Peyer's patch (tissue), 4 donors: Measurements from ENCODE around the gene TTC28. TPM values are rescaled to one million over a fixed set of nuclear protein-coding genes. Genes with fewer than 3 reads are reported as not detected.

Experiments
- DNase-seq, 3 donors: peaks; one replicate each; pipeline ENCODE4 v3.0.0-alpha.2; 2017 to 2019
- H3K27ac ChIP-seq, 4 donors: fragments of 200-600 bp; sonication (generic); one replicate each; pipeline ENCODE4 v1.5.1; 2016 to 2019
- H3K27me3 ChIP-seq, 2 donors: fragments of 200-600 bp; sonication (generic); one replicate each; pipeline ENCODE4 v1.5.1; 2019
- H3K36me3 ChIP-seq, 3 donors: fragments of 200-600 bp; sonication (generic); one replicate each; pipeline ENCODE4 v1.5.1; 2016 to 2019
- H3K4me1 ChIP-seq, 4 donors: fragments of 200-600 bp; sonication (generic); one replicate each; pipeline ENCODE4 v1.5.1; 2016 to 2019
- H3K4me3 ChIP-seq, 4 donors: fragments of 200-600 bp; sonication (generic); 1 replicate in 3 of 4; 2 replicates in 1 of 4; pipeline ENCODE4 v1.5.1; 2016 to 2019; ENCODE audit warnings: mild to moderate bottlenecking in 1 of 4
- H3K9me3 ChIP-seq, 4 donors: fragments of 200-600 bp; sonication (generic); one replicate each; pipeline ENCODE4 v1.5.1; 2016 to 2019; ENCODE audit warnings: mild to moderate bottlenecking in 1 of 4
- CTCF ChIP-seq, 6 experiments: fragments of 450-650 bp in 4 of 6; fragments of 200-600 bp in 2 of 6; sonication (generic) in 1 of 6; IDR thresholded peaks; one replicate each; pipeline ENCODE4 v1.5.1; 2017 to 2019; ENCODE audit warnings: antibody characterized with exemption in 6 of 6, mild to moderate bottlenecking in 3 of 6, moderate library complexity in 1 of 6
- POLR2A ChIP-seq, 2 donors: fragments of 450-650 bp; IDR thresholded peaks; one replicate each; pipeline ENCODE4 v1.5.1; 2017; ENCODE audit warnings: antibody characterized with exemption in 2 of 2, mild to moderate bottlenecking in 2 of 2, moderate library complexity in 2 of 2
- total RNA-seq, 4 donors: library from RNA; depleted of rRNA; stranded (reverse); fragments of >200 nt; gene quantifications; one replicate each; pipeline ENCODE4 v1.1.0, GENCODE V29; 2016

Gene TTC28
- total RNA-seq, 4 donors from 2014 or later: 9.1 to 46.4 (median 35.2) TPM

GRCh38 chr22:28594076-28594796 is 85.4 kb downstream of the TTC28 start:
- H3K4me1 ChIP-seq: no peaks in the 10 kb centered on the region
- H3K27me3 ChIP-seq: no peaks in the 10 kb centered on the region
- no peak for DNase-seq
- H3K36me3 ChIP-seq: no peaks in the 10 kb centered on the region
- no peak overlapping the region for H3K4me3 ChIP-seq
- no peak overlapping the region for H3K27ac ChIP-seq
- TF ChIP-seq POLR2A (IDR thresholded peaks at IDR 0.05): no peak
- no peaks in the 10 kb centered on the region for H3K9me3 ChIP-seq

- Histone ChIP-seq H3K27ac (no peak overlapping the region), H3K36me3 (no peaks in the 10 kb centered on the region), H3K9me3 (no peaks in the 10 kb centered on the region), H3K4me1 (no peaks in the 10 kb centered on the region), H3K27me3 (no peaks in the 10 kb centered on the region), H3K4me3 (no peak overlapping the region)
- TF ChIP-seq CTCF (IDR thresholded peaks at IDR 0.05) (no peak), POLR2A (IDR thresholded peaks at IDR 0.05) (no peak)
- DNase-seq: no peak
These were observed 86.3 kb downstream of the TTC28 start for GRCh38 chr22:28593299-28593698.

- H3K9me3 ChIP-seq: no peaks in the 10 kb centered on the region
- H3K4me3 ChIP-seq: no peak overlapping the region
- no peaks in the 10 kb centered on the region for H3K27me3 ChIP-seq
- no peak overlapping the region for H3K27ac ChIP-seq
- H3K36me3 ChIP-seq: no peaks in the 10 kb centered on the region
- no peaks in the 10 kb centered on the region for H3K4me1 ChIP-seq
- TF ChIP-seq POLR2A (IDR thresholded peaks at IDR 0.05): no peak
- TF ChIP-seq CTCF (IDR thresholded peaks at IDR 0.05): no peak
- DNase-seq: no peak
These were observed 90.4 kb downstream of the TTC28 start for GRCh38 chr22:28589102-28589750.

- H3K36me3 ChIP-seq: no peaks in the 10 kb centered on the region
- H3K4me1 ChIP-seq: no peaks in the 10 kb centered on the region
- no peak overlapping the region for H3K4me3 ChIP-seq
- H3K27me3 ChIP-seq: no peaks in the 10 kb centered on the region
- TF ChIP-seq POLR2A (IDR thresholded peaks at IDR 0.05): no peak
- no peak for TF ChIP-seq CTCF (IDR thresholded peaks at IDR 0.05)
- no peak for DNase-seq
- H3K9me3 ChIP-seq: no peaks in the 10 kb centered on the region
- no peak overlapping the region for H3K27ac ChIP-seq
These were observed 94.3 kb downstream of the TTC28 start for GRCh38 chr22:28585324-28585723.

GRCh38 chr22:28582806-28583205 is 96.8 kb downstream of the TTC28 start:
- TF ChIP-seq CTCF (IDR thresholded peaks at IDR 0.05): no peak
- Histone ChIP-seq H3K9me3 (no peaks in the 10 kb centered on the region), H3K27me3 (no peaks in the 10 kb centered on the region), H3K36me3 (no peaks in the 10 kb centered on the region), H3K27ac (no peak overlapping the region), H3K4me3 (no peak overlapping the region), H3K4me1 (no peaks in the 10 kb centered on the region)
- no peak for DNase-seq

GRCh38 chr22:28581016-28581415 is 98.6 kb downstream of the TTC28 start:
- Histone ChIP-seq H3K9me3 (no peaks in the 10 kb centered on the region), H3K4me1 (no peaks in the 10 kb centered on the region), H3K4me3 (no peak overlapping the region), H3K36me3 (no peaks in the 10 kb centered on the region), H3K27ac (no peak overlapping the region), H3K27me3 (no peaks in the 10 kb centered on the region)
- TF ChIP-seq POLR2A (IDR thresholded peaks at IDR 0.05): no peak
- no peak for TF ChIP-seq CTCF (IDR thresholded peaks at IDR 0.05)
- no peak for DNase-seq
